Osteoblast (primary cell): ENCODE measurements around the gene ABCA4. TPM values are rescaled to one million over a fixed set of nuclear protein-coding genes. Genes with fewer than 3 reads are reported as not detected.

ENCODE experiments used
- DNase-seq: peaks from one replicate; pipeline ENCODE4 v3.0.0; 2011; ENCODE audit warnings: low spot score, mixed read lengths; ENCODE audit not compliant: insufficient read length; ENCODE audit errors: missing footprints
- H2AFZ ChIP-seq: 2 replicates; pipeline ENCODE4 v1.6.0; 2011; ENCODE audit warnings: mild to moderate bottlenecking, low read length
- H3K27ac ChIP-seq: 2 replicates; pipeline ENCODE4 v1.5.1; 2011; ENCODE audit warnings: mild to moderate bottlenecking, low read depth, low read length, moderate library complexity
- H3K27me3 ChIP-seq: 2 replicates; pipeline ENCODE4 v1.6.0; 2012; ENCODE audit warnings: mild to moderate bottlenecking, control low read depth, inconsistent platforms, low read length, moderate library complexity; ENCODE audit not compliant: insufficient read depth
- H3K36me3 ChIP-seq: 2 replicates; pipeline ENCODE4 v1.5.1; 2011; ENCODE audit warnings: mild to moderate bottlenecking, low read length, control low read depth, moderate library complexity; ENCODE audit not compliant: insufficient read depth
- H3K4me1 ChIP-seq: 2 replicates; pipeline ENCODE4 v1.5.1; 2011; ENCODE audit warnings: mild to moderate bottlenecking, low read length, control low read depth, moderate library complexity; ENCODE audit not compliant: insufficient read depth
- H3K4me2 ChIP-seq: 2 replicates; pipeline ENCODE4 v1.6.0; 2011; ENCODE audit warnings: mild to moderate bottlenecking, low read length; ENCODE audit not compliant: insufficient read depth
- H3K4me3 ChIP-seq: fragments of 200-600 bp; sonication (generic); 3 replicates; pipeline ENCODE4 v1.5.1; 2012; ENCODE audit warnings: mild to moderate bottlenecking, low read length, inconsistent platforms; ENCODE audit not compliant: insufficient read depth
- H3K79me2 ChIP-seq: 2 replicates; pipeline ENCODE4 v1.6.0; 2012; ENCODE audit warnings: mild to moderate bottlenecking, low read length, control low read depth, inconsistent platforms; ENCODE audit not compliant: insufficient read depth
- H3K9me3 ChIP-seq: 2 replicates; pipeline ENCODE4 v1.5.1; 2011; ENCODE audit warnings: low read depth, low read length, control low read depth
- H4K20me1 ChIP-seq: 2 replicates; pipeline ENCODE4 v1.6.0; 2012; ENCODE audit warnings: mild to moderate bottlenecking, low read length, control low read depth; ENCODE audit not compliant: insufficient read depth
- total RNA-seq: library from RNA; depleted of rRNA; stranded (reverse); fragments of >200 nt; gene quantifications from 2 replicates; pipeline ENCODE4 v1.2.3, GENCODE V29; 2012
- TF ChIP-seq, protein P1 (sequence below): IDR thresholded peaks from 2 replicates; pipeline ENCODE4 v1.5.1; 2011; ENCODE audit warnings: mild to moderate bottlenecking, low read depth, low read length, moderate library complexity; ENCODE audit errors: extremely low read depth

The ABCA4 gene
- total RNA-seq, 1 donor, result 1.1 TPM

DNA sequence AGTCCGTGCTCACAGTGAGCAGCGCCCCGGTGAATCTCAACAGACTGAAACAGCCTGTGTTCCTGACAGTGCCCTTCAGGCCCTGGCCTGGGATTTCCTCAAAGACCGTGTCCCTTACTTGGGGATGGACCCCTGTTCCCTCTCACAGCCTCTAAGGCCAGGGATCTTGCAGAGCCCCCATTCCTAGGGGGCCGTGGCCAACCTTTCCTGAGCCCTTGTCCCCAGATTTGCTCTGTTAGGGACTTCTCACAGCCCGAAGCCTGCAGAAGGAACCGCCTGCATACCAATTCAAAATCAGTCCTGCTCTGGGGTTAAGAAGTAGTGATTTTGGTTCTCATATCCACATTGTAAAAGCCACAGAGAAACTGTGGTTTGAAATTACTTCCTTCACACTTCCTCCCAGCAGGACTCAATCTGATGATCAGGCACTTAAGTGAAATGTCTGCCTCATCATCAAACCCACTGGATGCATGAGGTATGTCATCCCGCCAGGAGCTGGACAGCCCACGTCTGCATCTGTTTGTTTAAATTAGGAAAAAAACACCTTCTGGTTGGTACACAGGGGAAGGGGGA is 14.9 kb downstream of the ABCA4 start:
- Histone ChIP-seq H2AFZ (peak overlapping the region; percentile 26), H3K9me3 (no peaks in the 10 kb centered on the region), H3K27me3 (no peaks in the 10 kb centered on the region), H3K4me3 (no peak overlapping the region), H3K79me2 (no peaks in the 10 kb centered on the region), H4K20me1 (no peaks in the 10 kb centered on the region), H3K4me1 (peaks cover 12% of the 10 kb centered on the region), H3K4me2 (no peak overlapping the region), H3K36me3 (no peaks in the 10 kb centered on the region), H3K27ac (no peak overlapping the region)
- no peak for DNase-seq
- TF ChIP-seq, protein P1, sequence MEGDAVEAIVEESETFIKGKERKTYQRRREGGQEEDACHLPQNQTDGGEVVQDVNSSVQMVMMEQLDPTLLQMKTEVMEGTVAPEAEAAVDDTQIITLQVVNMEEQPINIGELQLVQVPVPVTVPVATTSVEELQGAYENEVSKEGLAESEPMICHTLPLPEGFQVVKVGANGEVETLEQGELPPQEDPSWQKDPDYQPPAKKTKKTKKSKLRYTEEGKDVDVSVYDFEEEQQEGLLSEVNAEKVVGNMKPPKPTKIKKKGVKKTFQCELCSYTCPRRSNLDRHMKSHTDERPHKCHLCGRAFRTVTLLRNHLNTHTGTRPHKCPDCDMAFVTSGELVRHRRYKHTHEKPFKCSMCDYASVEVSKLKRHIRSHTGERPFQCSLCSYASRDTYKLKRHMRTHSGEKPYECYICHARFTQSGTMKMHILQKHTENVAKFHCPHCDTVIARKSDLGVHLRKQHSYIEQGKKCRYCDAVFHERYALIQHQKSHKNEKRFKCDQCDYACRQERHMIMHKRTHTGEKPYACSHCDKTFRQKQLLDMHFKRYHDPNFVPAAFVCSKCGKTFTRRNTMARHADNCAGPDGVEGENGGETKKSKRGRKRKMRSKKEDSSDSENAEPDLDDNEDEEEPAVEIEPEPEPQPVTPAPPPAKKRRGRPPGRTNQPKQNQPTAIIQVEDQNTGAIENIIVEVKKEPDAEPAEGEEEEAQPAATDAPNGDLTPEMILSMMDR, result no peak

DNA sequence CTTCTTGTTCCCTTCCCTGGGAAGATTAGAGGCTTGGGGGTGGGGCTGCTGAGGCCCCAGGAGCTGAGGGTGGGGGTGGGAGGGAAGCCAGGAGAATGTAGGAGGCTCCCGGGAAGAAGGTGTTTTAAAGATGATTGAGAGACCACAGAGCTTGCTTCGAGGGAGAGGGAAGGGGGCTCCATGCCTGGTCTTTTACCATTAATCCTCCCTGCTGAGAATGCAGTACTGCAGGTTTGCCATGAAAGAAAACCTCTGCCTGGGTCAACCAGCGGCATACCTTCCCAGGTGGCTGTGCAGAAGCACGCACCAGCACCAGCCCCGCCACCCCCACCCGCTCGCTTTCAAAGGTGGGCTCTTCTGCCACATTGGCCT is 15.4 kb downstream of the ABCA4 start:
- H3K4me3 ChIP-seq, result no peak overlapping the region
- no peak overlapping the region for H2AFZ ChIP-seq
- TF ChIP-seq, protein P1, result no peak
- H3K36me3 ChIP-seq, result no peaks in the 10 kb centered on the region
- H3K9me3 ChIP-seq, result no peaks in the 10 kb centered on the region
- no peak overlapping the region for H3K4me2 ChIP-seq
- DNase-seq, result no peak
- no peaks in the 10 kb centered on the region for H3K27me3 ChIP-seq
- H3K4me1 ChIP-seq, result peaks cover 12% of the 10 kb centered on the region
- H4K20me1 ChIP-seq, result no peaks in the 10 kb centered on the region
- H3K27ac ChIP-seq, result no peak overlapping the region
- H3K79me2 ChIP-seq, result no peaks in the 10 kb centered on the region

- Histone ChIP-seq H3K36me3 (no peaks in the 10 kb centered on the region), H2AFZ (no peak overlapping the region), H3K9me3 (no peaks in the 10 kb centered on the region), H3K27me3 (no peaks in the 10 kb centered on the region), H3K4me1 (peaks cover 12% of the 10 kb centered on the region), H4K20me1 (no peaks in the 10 kb centered on the region), H3K27ac (no peak overlapping the region), H3K79me2 (no peaks in the 10 kb centered on the region), H3K4me2 (no peak overlapping the region), H3K4me3 (no peak overlapping the region)
- TF ChIP-seq, protein P1, result no peak
- no peak for DNase-seq
These were observed 16.0 kb downstream of the ABCA4 start for GRCh38 chr1:94104776-94105580.

DNA sequence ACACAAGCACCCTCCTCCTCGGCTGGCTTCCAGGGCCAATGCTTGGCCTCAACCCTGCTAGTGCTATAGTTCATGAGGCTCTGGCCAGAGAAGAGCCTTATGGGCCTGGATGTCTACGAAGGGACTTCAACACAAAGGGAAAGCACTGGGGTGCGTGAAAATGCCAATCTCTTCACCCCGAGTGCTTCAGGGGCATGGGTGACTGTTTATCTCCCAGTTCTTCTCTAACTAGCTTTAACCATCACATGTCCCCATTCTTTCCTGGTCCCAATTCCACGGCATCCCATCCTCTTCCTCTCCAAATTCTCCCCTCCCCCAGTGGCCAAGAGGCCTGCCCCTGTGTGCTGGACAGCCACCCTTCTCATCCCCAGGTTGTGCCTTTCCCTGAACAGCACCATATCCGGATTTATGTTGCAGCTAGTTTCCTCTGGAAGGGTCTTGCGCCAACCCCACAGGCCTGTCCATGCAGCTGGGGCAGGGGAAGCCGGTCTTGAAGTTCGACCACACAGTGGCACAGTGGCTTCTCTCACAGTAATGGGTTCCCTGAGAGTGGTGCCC is 16.7 kb downstream of the ABCA4 start:
- peaks cover 12% of the 10 kb centered on the region for H3K4me1 ChIP-seq
- no peak overlapping the region for H3K4me2 ChIP-seq
- H3K27ac ChIP-seq, result no peak overlapping the region
- no peaks in the 10 kb centered on the region for H3K36me3 ChIP-seq
- peak; percentile 81 for DNase-seq
- TF ChIP-seq, protein P1, result no peak
- H4K20me1 ChIP-seq, result no peaks in the 10 kb centered on the region
- H3K9me3 ChIP-seq, result no peaks in the 10 kb centered on the region
- H3K27me3 ChIP-seq, result no peaks in the 10 kb centered on the region
- no peak overlapping the region for H3K4me3 ChIP-seq
- no peaks in the 10 kb centered on the region for H3K79me2 ChIP-seq
- no peak overlapping the region for H2AFZ ChIP-seq
